H9 (cell line): ENCODE data around the gene SMIM15. TPM values are rescaled to one million over a fixed set of nuclear protein-coding genes. Genes with fewer than 3 reads are reported as not detected.

Experiments
- DNase-seq: peaks from one replicate; pipeline ENCODE4 v3.0.0-alpha.2; 2017
- H2AFZ ChIP-seq: one replicate; pipeline ENCODE4 v1.6.1; 2013; ENCODE audit warnings: mild to moderate bottlenecking, low read length, control low read depth, moderate library complexity
- H2AK5ac ChIP-seq: 2 replicates; pipeline ENCODE4 v1.6.1; 2013; ENCODE audit warnings: low read length, control low read depth, mixed read lengths; ENCODE audit not compliant: insufficient read length
- H2BK120ac ChIP-seq: one replicate; pipeline ENCODE4 v1.6.1; 2013; ENCODE audit warnings: low read depth, mild to moderate bottlenecking, low read length, control low read depth, inconsistent platforms; ENCODE audit not compliant: poor library complexity, severe bottlenecking
- H2BK12ac ChIP-seq: 2 replicates; pipeline ENCODE4 v1.6.1; 2013; ENCODE audit warnings: low read length, control low read depth, mixed read lengths, low read depth; ENCODE audit not compliant: insufficient read length
- H2BK15ac ChIP-seq: 2 replicates; pipeline ENCODE4 v1.6.1; 2013; ENCODE audit warnings: low read depth, low read length, control low read depth
- H2BK20ac ChIP-seq: one replicate; pipeline ENCODE4 v1.6.1; 2013; ENCODE audit warnings: low read depth, mild to moderate bottlenecking, low read length, control low read depth, inconsistent platforms; ENCODE audit not compliant: poor library complexity, severe bottlenecking
- H2BK5ac ChIP-seq: 2 replicates; pipeline ENCODE4 v1.6.1; 2013; ENCODE audit warnings: low read length, control low read depth, mixed read lengths; ENCODE audit not compliant: insufficient read length
- H3K14ac ChIP-seq: 2 replicates; pipeline ENCODE4 v1.6.1; 2013; ENCODE audit warnings: low read length, control low read depth; ENCODE audit not compliant: insufficient read depth
- H3K18ac ChIP-seq: 2 replicates; pipeline ENCODE4 v1.6.1; 2013; ENCODE audit warnings: low read depth, mild to moderate bottlenecking, mixed read lengths, low read length, control low read depth; ENCODE audit not compliant: insufficient read length
- H3K23ac ChIP-seq: 2 replicates; pipeline ENCODE4 v1.6.1; 2013; ENCODE audit warnings: low read length, control low read depth, mixed read lengths, low read depth; ENCODE audit not compliant: insufficient read length
- H3K23me2 ChIP-seq: 2 replicates; pipeline ENCODE4 v1.6.1; 2013; ENCODE audit warnings: low read depth, mild to moderate bottlenecking, mixed read lengths, low read length, control low read depth; ENCODE audit not compliant: insufficient read length, poor library complexity, severe bottlenecking
- H3K27ac ChIP-seq: 2 replicates; pipeline ENCODE4 v1.5.1; 2013; ENCODE audit warnings: low read length, control low read depth, mixed read lengths, low read depth; ENCODE audit not compliant: insufficient read length
- H3K27me3 ChIP-seq: 2 replicates; pipeline ENCODE4 v1.6.1; 2013; ENCODE audit warnings: low read length, control low read depth, inconsistent platforms; ENCODE audit not compliant: insufficient read depth
- H3K4ac ChIP-seq: 2 replicates; pipeline ENCODE4 v1.6.1; 2013; ENCODE audit warnings: low read depth, mild to moderate bottlenecking, control low read depth, inconsistent platforms, low read length, moderate library complexity
- H3K4me1 ChIP-seq: 2 replicates; pipeline ENCODE4 v1.6.1; 2013; ENCODE audit warnings: low read length, control low read depth, inconsistent platforms; ENCODE audit not compliant: insufficient read depth
- H3K4me2 ChIP-seq: 2 replicates; pipeline ENCODE4 v1.6.1; 2013; ENCODE audit warnings: low read length, control low read depth, mixed read lengths; ENCODE audit not compliant: insufficient read length, insufficient read depth
- H3K56ac ChIP-seq: 2 replicates; pipeline ENCODE4 v1.6.1; 2013; ENCODE audit warnings: low read depth, mild to moderate bottlenecking, mixed read lengths, low read length, control low read depth; ENCODE audit not compliant: insufficient read length
- H3K79me1 ChIP-seq: 2 replicates; pipeline ENCODE4 v1.6.1; 2013; ENCODE audit warnings: low read depth, mild to moderate bottlenecking, moderate library complexity, low read length, control low read depth, inconsistent platforms; ENCODE audit not compliant: insufficient read depth, poor library complexity, severe bottlenecking
- H3K79me2 ChIP-seq: 2 replicates; pipeline ENCODE4 v1.6.1; 2013; ENCODE audit warnings: low read length, control low read depth, inconsistent platforms; ENCODE audit not compliant: insufficient read depth
- H3K9ac ChIP-seq: 2 replicates; pipeline ENCODE4 v1.6.1; 2013; ENCODE audit warnings: low read length, control low read depth, mixed read lengths; ENCODE audit not compliant: insufficient read length; ENCODE audit errors: extremely low read depth
- H3K9me3 ChIP-seq: one replicate; pipeline ENCODE4 v1.6.1; 2013; ENCODE audit warnings: low read depth, low read length, inconsistent platforms; ENCODE audit not compliant: control insufficient read depth
- H3T11ph ChIP-seq: one replicate; pipeline ENCODE4 v1.6.1; 2013; ENCODE audit warnings: mild to moderate bottlenecking, low read length, control low read depth, inconsistent platforms
- H4K20me1 ChIP-seq: one replicate; pipeline ENCODE4 v1.6.1; 2013; ENCODE audit not compliant: control insufficient read depth, insufficient read length, insufficient read depth
- H4K5ac ChIP-seq: 2 replicates; pipeline ENCODE4 v1.6.1; 2013; ENCODE audit warnings: low read depth, mild to moderate bottlenecking, mixed read lengths, low read length, control low read depth; ENCODE audit not compliant: insufficient read length
- H4K8ac ChIP-seq: replicated peaks from 2 replicates; pipeline ENCODE4 v1.6.1; 2013; ENCODE audit warnings: low read length, control low read depth, mixed read lengths, low read depth; ENCODE audit not compliant: insufficient read length
- H4K91ac ChIP-seq: 2 replicates; pipeline ENCODE4 v1.6.1; 2013; ENCODE audit warnings: low read depth, mild to moderate bottlenecking, moderate library complexity, mixed read lengths, low read length, control low read depth; ENCODE audit not compliant: insufficient read length
- H3K27ac Mint-ChIP-seq, 3 experiments: 2 replicates in 2 of 3; 3 replicates in 1 of 3; pipeline ENCODE4 v1.8.0; 2020 to 2021; ENCODE audit warnings: mixed read lengths in 3 of 3, mild to moderate bottlenecking in 1 of 3, moderate library complexity in 1 of 3
- H3K27me3 Mint-ChIP-seq: 2 replicates; pipeline ENCODE4 v1.8.0; 2021; ENCODE audit warnings: low read depth, mild to moderate bottlenecking, moderate library complexity, mixed read lengths
- H3K36me3 Mint-ChIP-seq, 3 experiments: 2 replicates in 2 of 3; 3 replicates in 1 of 3; pipeline ENCODE4 v1.8.0; 2020 to 2021; ENCODE audit warnings: low read depth in 3 of 3, mixed read lengths in 3 of 3; ENCODE audit not compliant: insufficient read depth in 1 of 3
- H3K4me1 Mint-ChIP-seq, 2 experiments: 2 replicates each; pipeline ENCODE4 v1.8.0; 2020; ENCODE audit warnings: mixed read lengths in 2 of 2
- H3K4me3 Mint-ChIP-seq, 2 experiments: 2 replicates in 1 of 2; 3 replicates in 1 of 2; pipeline ENCODE4 v1.8.0; 2020 to 2021; ENCODE audit warnings: mild to moderate bottlenecking in 2 of 2, mixed read lengths in 2 of 2, moderate library complexity in 1 of 2
- H3K9me3 Mint-ChIP-seq, 2 experiments: 2 replicates in 1 of 2; 3 replicates in 1 of 2; pipeline ENCODE4 v1.8.0; 2020; ENCODE audit warnings: mild to moderate bottlenecking in 2 of 2, mixed read lengths in 2 of 2, moderate library complexity in 1 of 2
- CTCF ChIP-seq: fragments of 200-600 bp; sonication (generic); conservative IDR thresholded peaks from 3 replicates; pipeline ENCODE4 v1.8.0; 2021; ENCODE audit warnings: antibody characterized with exemption, mild to moderate bottlenecking
- WGBS: extraction: QIAGEN DNeasy Blood & Tissue Kit; methylation state at CpG from one replicate; pipeline ENCODE4 v1.1.7; 2013; ENCODE audit warnings: missing lambda C conversion rate, low lambda C conversion rate, mixed read lengths; ENCODE audit not compliant: insufficient read length; ENCODE audit errors: extremely low coverage; 5-methylcytosine and 5-hydroxymethylcytosine counted together
- total RNA-seq: library from RNA; stranded (reverse); gene quantifications from 2 replicates; pipeline ENCODE4 v1.2.1, GENCODE V29; 2021

The SMIM15 gene
- total RNA-seq, 1 experiment from 2014 or later: 75.3 TPM

DNA sequence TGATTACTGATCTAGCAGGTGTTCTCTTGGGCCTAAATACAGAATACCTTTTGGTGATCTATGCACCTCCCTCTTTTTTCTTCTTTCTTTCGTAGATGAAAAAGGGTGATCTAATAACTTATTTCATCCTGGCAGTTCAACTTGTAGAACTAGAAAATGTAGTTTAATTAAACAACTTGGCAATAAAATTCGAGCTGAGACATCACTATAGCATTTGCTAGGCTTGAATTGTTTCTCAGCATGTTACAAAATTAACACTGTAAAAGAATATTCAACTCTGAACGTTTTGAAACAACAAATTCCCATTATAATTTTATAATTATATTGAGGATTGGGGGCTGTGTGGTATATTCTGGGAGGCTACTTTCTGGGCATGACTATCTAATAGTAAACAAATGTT, 19.5 kb downstream of the SMIM15 start:
- no peaks in the 10 kb centered on the region for H3K27me3 Mint-ChIP-seq
- no peaks in the 10 kb centered on the region for H3K9me3 Mint-ChIP-seq
- Histone ChIP-seq H3K4me2 (no peak overlapping the region), H2AK5ac (no peak overlapping the region), H3K4me1 (no peaks in the 10 kb centered on the region), H3T11ph (no peak overlapping the region), H3K56ac (no peak overlapping the region), H4K5ac (no peak overlapping the region), H2BK20ac (no peak overlapping the region), H3K79me2 (no peaks in the 10 kb centered on the region), H3K14ac (no peak overlapping the region), H4K91ac (no peak overlapping the region), H4K8ac (no peak overlapping the region), H3K27me3 (no peaks in the 10 kb centered on the region), H2AFZ (no peak overlapping the region), H3K4ac (no peak overlapping the region), H3K79me1 (no peaks in the 10 kb centered on the region), H2BK120ac (no peak overlapping the region), H3K18ac (no peak overlapping the region), H3K23me2 (no peaks in the 10 kb centered on the region), H3K23ac (no peak overlapping the region), H2BK15ac (no peak overlapping the region), H4K20me1 (no peaks in the 10 kb centered on the region), H2BK12ac (no peak overlapping the region), H3K9me3 (no peaks in the 10 kb centered on the region), H3K27ac (no peak overlapping the region), H2BK5ac (no peak overlapping the region), H3K9ac (no peak overlapping the region)
- no peak overlapping the region for H3K27ac Mint-ChIP-seq
- H3K4me3 Mint-ChIP-seq: no peak overlapping the region
- peaks cover 2 to 11% of the 10 kb centered on the region in 2 experiments; a peak in 3 of 4 replicates for H3K4me1 Mint-ChIP-seq
- no peaks in the 10 kb centered on the region for H3K36me3 Mint-ChIP-seq
- DNase-seq: no peak
- no CpG with 5 or more reads among the region's 3 CpGs for WGBS
- TF ChIP-seq CTCF: no peak
